ENCODE results near the gene ARID4B. TPM values are rescaled to one million over a fixed set of nuclear protein-coding genes. Genes with fewer than 3 reads are reported as not detected.
A peak's percentile ranks its signal among the peaks of the same experiment; 100 is the strongest.
"Not testable (repeated sequence)": the region's sequence is repeated elsewhere in the genome, so short reads cannot be mapped to it uniquely, and the experiment has no call there.

The ARID4B gene
- total RNA-seq, 1 experiment from 2014 or later, result 10.8 TPM

DNA sequence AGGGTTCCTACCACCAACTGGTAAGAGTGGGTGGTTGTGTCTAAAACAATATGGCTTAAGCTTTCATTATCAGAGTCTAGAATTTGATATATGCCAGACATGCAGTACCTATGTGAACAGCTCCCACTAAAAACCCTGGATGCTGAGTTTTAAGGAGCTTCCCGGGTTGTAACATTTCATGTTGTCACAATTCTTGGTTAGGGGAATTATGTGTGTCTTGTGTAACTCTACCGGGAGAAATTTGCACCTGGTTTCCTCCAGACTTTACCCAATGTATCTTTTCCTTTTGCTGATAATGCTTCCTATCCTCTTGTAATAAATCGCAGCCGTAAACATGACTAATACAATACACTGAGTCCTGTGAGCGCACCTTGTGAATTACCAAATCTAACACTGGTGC, 48.3 kb downstream of the ARID4B start:
- in situ Hi-C loops (cut with HindIII; ENCODE audit: low pct_unique_long_range_greater_than_20kb, low sequenced_read_pairs), result no loop called here

DNA sequence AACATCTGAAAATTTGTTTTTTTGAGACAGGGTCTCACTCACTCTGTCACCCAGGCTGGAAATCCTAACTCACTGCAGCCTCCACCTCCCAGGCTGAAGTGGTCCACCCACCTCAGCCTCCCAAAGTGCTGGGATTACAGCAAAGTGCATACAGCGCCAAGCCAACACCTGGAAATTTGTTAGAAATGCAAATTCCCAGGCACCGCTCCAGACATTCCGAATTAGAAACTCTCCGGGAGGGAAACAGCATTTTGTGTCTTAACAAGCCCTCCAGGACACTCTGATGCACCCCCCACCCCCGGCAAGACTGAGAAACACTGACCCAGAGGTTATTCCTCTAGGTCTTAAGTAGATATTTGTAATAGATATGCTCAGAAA, 49.1 kb downstream of the ARID4B start:
- no peak for DNase-seq (ENCODE audit: low read depth)
- in situ Hi-C loops (cut with HindIII; ENCODE audit: low pct_unique_long_range_greater_than_20kb, low sequenced_read_pairs), result no loop called here

More for the DNA sequence above, 48.3 kb downstream of the ARID4B start:
- DNase-seq (ENCODE audit: low read depth), result no peak

DNA sequence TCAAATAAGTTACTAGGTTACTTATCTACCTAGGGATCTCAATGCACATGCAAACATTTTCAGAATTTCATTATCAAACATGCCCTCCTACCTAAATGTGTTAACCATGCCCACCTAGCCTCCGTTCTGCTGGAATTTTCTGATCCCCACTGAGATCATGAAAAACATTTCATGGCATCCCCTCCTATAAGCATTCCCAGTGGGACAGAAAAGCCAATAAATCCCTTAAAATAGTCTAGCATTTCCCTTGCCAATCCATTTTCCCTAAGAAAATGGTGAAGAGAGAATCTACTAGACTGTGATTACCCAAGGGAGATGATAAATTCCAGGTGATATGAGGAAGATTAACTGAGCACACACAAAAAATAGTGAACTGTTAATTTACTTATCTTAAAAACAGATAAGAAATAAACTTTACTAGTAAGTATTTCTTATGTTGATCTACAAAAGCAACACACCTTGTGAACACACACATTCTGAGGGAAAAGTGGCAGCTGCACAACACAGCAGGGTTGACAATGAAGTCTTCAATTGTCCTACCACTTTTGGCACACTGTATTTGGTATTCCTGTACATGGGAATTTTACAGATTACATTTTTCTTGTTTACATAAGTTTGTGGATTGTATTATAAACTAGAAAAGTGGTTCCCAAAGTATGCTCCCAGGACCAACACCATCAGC, 49.6 kb downstream of the ARID4B start:
- no peak for DNase-seq (ENCODE audit: low read depth)
- in situ Hi-C loops (cut with HindIII; ENCODE audit: low pct_unique_long_range_greater_than_20kb, low sequenced_read_pairs), result no loop called here

DNA sequence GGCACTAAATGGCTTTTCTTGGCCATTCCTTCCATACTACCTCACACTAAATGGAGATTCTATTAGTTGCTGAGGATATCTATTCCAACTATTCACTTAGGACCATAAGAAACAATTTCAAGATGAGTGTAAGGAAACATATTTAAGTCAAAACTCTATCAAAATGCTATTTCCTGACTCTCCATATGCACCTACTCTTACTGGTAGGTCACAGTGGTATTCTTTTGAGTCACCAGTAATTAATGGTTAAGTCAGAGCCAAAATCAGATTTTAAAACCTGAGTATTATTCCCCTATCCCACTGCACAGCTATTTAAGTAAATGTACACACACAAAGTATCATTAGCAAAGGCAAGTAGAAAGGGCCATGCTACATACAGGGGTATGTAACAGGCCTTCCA, 50.3 kb downstream of the ARID4B start:
- in situ Hi-C loops (cut with HindIII; ENCODE audit: low pct_unique_long_range_greater_than_20kb, low sequenced_read_pairs), result no loop called here
- DNase-seq (ENCODE audit: low read depth), result no peak

DNA sequence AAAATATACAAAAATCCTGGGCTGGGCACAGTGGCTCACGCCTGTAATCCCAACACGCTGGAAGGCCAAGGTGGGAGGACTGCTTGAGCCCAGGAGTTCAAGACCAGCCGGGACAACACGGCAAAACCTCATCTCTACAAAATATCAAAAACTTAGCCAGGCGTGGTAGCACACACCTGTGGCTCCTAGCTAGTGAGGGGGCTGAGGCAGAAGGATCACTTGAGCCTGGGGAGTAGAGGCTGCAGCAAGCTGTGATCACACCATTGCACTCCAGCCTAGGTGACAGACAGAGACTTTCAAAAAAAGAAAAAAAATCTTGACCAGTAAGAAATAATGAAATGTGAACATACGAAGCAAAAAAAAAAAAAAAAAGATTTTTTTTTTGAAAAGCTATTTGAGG, 52.1 kb downstream of the ARID4B start:
- DNase-seq (ENCODE audit: low read depth), result no peak
- in situ Hi-C loops (cut with HindIII; ENCODE audit: low pct_unique_long_range_greater_than_20kb, low sequenced_read_pairs), result no loop called here

DNA sequence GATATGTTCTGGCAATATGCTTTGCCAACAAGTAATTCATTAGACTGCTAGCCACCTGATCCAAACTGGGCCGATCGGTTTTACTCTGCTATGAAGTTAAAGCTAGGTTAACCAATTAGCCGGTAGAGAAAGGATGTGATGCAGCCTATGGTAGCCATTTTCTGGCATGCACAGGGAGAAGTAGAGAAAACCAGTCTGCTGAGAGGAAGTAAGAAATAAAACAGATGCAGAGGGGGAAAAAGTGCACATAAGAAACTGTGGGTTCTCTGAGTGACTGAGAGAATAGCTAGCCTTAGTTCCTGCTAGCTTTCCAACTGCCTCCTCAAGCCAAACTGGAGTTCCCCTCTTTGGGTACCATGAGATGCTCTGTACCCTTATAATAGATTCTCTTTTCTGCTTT, 52.8 kb downstream of the ARID4B start:
- no peak for DNase-seq (ENCODE audit: low read depth)
- in situ Hi-C loops (cut with HindIII; ENCODE audit: low pct_unique_long_range_greater_than_20kb, low sequenced_read_pairs), result no loop called here

DNA sequence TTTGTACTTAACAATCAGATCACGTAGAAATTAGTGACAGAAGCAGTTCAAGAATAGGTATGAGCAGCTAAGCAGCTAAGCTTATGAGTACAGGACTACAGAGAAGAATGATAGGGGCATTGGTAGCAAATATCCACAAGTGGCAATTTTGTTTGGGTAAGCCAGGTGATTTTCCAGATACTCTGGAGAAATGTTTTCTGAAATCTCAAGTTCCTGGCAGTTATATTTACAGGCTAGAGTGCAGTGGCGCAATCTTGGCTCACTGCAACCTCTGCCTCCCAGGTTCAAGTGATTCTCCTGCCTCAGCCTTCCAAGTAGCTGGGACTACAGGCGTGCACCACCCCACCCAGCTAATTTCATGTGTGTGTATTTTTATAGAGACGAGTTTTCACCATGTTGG, 55.1 kb downstream of the ARID4B start:
- DNase-seq (ENCODE audit: low read depth), result no peak

DNA sequence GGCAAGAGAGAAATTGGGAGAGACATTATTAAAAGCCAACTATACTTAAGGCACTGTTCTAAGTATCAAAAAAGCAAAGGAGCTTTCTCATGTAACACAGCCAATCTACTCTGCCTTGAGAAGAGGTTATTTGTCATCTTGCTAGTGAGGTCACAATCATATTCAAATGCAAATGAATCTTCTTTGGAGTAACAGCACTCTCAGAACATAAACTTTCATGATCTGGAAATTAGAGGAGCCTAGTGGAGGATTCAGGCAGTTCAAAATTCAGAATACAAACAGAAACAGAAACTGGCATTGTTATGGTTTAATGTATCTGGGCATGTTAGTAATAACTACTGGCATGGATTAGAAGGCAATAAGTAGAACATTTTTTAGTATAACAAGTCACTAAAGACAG, 57.4 kb downstream of the ARID4B start:
- DNase-seq (ENCODE audit: low read depth), result peak; percentile 16
- in situ Hi-C loops (cut with HindIII; ENCODE audit: low pct_unique_long_range_greater_than_20kb, low sequenced_read_pairs), result no loop called here

More for the DNA sequence above, 55.1 kb downstream of the ARID4B start:
- in situ Hi-C loops (cut with HindIII; ENCODE audit: low pct_unique_long_range_greater_than_20kb, low sequenced_read_pairs), result no loop called here

DNA sequence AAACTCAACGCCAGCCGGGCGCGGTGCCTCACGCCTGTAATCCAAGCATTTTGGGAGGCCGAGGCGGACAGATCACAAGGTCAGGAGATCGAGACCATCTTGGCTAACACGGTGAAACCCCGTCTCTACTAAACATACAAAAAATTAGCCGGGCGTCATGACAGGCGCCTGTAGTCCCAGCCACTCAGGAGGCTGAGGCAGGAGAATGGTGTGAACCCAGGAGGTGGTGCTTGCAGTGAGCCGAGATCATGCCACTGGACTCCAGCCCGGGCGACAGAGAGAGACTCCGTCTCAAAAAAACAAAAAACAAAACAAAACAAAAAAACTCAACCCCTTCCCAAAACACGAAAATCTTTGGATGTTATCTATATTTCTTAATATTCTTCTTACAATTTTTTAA, 58.0 kb downstream of the ARID4B start:
- in situ Hi-C loops (cut with HindIII; ENCODE audit: low pct_unique_long_range_greater_than_20kb, low sequenced_read_pairs); DNase-seq (ENCODE audit: low read depth): not testable (repeated sequence)

DNA sequence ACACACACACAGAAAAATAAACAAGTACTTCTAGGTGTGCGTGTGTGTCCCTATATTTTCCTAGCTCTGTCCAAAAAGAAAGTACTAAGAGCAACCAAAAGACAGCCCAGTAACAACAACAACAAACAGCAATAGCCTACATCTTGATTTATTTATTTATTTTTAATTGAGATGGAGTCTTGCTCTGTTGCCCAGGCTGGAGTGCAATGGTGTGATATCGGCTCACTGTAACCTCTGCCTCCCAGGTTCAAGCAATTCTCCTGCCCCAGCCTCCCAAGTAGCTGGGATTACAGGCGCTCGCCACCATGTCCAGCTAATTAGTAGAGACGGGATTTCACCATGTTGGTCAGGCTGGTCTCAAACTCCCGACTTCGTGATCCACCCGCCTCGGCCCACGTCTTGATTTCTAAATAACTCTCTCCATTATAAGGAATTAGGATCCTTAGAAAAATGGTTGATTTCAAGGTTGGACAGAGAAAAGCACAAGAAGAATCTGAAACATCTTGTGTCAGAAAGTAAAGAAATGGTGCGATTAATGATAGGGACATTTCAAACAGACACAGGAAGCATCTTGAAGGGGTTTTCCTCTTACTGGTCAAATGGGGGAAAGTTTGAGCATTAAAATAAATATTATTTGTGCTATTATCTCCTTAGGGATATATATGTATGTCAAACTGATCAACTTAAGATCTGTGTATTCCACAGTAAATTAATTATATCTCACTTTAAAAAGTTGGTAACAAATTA, 59.4 kb downstream of the ARID4B start:
- no peak for DNase-seq (ENCODE audit: low read depth)
- in situ Hi-C loops (cut with HindIII; ENCODE audit: low pct_unique_long_range_greater_than_20kb, low sequenced_read_pairs), result no loop called here

DNA sequence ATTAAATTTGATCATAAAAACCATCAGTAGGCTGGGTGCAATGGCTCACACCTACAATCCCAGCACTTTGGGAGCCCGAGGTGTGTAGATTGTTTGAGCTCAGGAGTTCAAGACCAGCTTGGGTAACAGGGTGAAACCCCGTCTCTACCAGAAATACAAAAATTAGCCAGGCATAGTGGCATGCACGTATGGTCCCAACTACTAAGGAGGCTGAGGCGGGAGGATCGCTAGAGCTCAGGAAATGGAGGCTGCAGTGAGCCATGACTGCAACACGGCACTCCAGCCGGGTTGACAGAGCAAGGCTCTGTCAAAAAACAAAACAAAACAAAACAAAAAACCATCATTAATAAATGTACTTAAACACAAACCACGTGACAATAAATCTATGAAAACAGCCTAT, 61.0 kb downstream of the ARID4B start:
- in situ Hi-C loops (cut with HindIII; ENCODE audit: low pct_unique_long_range_greater_than_20kb, low sequenced_read_pairs), result no loop called here
- no peak for DNase-seq (ENCODE audit: low read depth)

DNA sequence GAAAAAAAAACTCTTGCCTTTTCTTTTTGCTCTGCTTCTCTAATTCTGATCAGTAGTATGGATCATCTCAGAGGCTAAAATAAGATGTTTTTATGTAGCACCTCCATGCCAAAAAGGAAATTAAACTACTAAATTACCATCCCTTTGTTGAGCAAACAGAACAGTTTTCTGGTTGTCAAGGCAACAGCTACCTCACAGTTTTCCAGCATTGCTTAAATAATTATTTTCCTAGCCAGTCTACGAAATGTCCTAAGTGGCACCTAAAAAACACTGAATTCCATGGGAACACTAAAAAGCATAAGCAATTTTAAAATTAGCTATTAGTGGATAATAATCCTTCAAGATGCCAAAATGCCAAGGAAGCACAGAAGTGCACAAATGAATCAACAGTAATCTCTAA, 61.7 kb downstream of the ARID4B start:
- in situ Hi-C loops (cut with HindIII; ENCODE audit: low pct_unique_long_range_greater_than_20kb, low sequenced_read_pairs), result no loop called here
- no peak for DNase-seq (ENCODE audit: low read depth)

DNA sequence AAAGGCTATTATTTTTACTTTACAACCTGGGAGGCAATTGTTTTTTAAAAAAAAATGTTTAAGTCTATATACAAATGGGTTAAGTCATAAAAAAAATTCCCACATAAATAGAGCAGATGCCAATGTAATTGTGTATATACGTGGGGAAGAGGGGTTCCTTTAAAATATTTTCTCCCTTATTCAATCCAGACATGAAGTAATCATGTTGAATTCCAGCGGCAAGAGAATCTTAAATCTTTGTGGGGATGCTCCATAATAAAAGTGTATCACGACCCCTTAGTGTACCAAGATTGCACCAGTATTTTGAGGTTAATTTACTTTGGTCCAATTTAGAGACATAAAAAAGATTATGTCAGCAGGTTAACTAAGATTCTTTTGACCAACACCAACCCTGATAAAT, 62.1 kb downstream of the ARID4B start:
- in situ Hi-C loops (cut with HindIII; ENCODE audit: low pct_unique_long_range_greater_than_20kb, low sequenced_read_pairs), result no loop called here
- no peak for DNase-seq (ENCODE audit: low read depth)

DNA sequence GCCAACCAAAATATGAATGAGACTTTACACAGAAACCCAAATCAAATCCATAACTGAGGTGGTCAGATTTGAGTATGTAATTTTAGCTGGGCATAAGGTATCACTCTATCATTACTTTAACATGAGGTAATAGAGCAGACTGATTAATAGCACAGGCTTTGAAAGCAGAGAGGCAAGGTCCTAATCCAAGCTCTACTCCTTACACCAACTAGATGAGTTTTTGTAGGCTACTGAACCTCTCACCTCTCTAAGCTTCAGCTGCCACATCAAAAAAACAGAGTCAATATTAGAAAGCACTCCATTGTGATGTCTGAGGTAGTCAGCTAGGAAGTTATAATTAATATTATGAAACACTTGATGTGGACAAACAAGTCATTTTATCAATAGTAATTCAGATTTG, 63.7 kb downstream of the ARID4B start:
- DNase-seq (ENCODE audit: low read depth), result no peak
- in situ Hi-C loops (cut with HindIII; ENCODE audit: low pct_unique_long_range_greater_than_20kb, low sequenced_read_pairs), result no loop called here

DNA sequence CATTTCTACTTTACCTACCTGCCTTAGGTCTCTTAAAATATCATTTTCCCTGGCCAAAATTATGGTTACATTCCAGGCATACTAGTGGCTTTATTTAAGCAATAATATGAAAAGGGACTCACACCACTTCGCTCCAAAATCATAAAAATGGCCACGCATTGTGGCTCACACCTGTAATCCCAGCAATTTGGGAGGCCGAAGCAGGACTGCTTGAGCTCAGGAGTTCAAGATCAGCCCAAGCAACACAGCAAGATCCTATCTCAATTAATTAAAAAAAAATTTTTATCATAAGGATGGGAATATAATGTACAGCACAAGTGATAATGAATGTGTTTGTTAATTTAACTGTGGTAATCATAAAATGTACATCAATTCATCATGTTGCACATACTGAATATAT, 65.4 kb downstream of the ARID4B start:
- in situ Hi-C loops (cut with HindIII; ENCODE audit: low pct_unique_long_range_greater_than_20kb, low sequenced_read_pairs), result no loop called here
- no peak for DNase-seq (ENCODE audit: low read depth)

DNA sequence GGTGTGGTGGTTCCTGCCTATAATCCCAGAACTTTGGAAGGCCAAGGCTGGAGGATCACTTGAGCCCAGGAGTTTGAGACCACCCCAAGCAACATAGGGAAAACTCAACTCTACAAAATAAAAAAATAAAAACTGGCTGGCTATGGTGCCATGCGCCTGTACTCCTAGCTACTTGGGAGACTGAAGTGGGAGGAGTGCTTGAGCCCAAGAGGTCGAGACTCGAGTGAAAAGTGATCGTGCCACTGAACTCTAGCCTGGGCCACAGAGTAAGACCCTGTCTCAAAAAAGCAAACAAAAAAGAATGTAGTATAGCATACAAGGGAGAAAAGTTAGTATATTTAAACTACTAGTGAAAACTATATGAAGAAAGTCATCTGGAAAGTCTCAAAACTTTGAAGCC, 66.7 kb downstream of the ARID4B start:
- no peak for DNase-seq (ENCODE audit: low read depth)
- in situ Hi-C loops (cut with HindIII; ENCODE audit: low pct_unique_long_range_greater_than_20kb, low sequenced_read_pairs), result no loop called here

DNA sequence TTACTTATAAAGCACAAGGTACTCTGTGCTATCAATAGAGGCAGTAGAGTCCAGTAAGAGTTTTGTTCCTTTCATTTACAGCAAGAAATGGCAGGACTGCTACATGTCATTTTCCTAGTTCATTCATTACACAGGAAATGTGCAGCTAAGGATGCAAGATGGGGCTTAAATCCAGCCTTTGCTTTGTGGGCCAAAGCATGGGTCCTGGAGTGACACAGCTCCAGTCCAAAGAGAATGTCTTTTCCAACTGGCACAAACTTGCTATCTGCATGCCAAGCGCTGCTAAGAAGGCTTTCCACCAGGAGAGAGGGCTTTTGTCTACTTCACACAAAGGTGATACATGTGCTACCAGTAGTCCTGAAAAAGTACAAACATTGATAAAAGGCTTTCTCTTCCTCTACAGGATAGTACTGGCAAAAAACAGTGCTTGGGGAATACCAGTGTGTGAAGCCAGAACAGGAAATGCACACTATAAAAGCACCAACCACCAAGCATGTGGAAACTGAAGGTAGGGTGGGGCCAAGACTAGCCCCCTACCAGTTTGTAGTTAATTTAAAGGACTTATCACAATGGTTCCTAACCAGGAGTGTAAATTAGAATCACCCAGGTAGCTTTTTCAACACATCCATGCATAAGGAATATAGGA, 68.7 kb downstream of the ARID4B start:
- in situ Hi-C loops (cut with HindIII; ENCODE audit: low pct_unique_long_range_greater_than_20kb, low sequenced_read_pairs), result no loop called here
- DNase-seq (ENCODE audit: low read depth), result no peak

DNA sequence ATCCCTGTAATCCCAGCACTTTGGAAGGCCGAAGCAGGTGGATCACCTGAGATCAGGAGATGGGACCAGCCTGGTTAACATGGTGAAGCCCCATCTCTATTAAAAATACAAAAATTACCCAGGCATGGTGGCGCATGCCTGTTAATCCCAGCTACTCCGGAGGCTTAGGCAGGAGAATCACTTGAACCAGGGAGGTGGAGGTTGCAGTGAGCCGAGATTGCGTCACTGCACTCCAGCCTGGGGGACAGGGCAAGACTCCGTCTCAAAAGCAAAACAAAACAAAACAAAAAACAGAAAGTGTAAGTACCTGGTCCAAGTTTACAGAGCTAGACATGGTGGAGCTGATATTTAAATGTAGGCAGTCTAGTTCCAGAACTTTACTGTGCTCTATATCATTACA, 69.9 kb downstream of the ARID4B start:
- DNase-seq (ENCODE audit: low read depth); in situ Hi-C loops (cut with HindIII; ENCODE audit: low pct_unique_long_range_greater_than_20kb, low sequenced_read_pairs): not testable (repeated sequence)

DNA sequence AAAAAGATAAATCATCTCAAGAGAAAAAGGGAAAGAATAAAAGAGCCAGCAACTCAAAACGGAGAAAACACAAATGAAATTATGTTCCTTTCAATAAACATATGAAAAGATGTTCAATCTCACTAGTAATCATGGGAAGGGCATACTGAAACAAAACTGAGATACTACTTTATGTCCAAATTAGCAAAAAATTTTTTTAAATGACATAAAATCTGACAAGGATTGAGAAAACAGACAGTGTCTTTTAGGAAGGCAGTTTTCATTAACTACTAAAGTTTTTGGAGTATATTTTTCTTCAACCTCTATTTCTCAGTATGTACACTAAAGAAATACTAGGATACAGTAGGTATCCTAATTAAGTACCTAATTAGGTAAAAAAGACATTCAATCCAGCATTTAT, 73.3 kb downstream of the ARID4B start:
- in situ Hi-C loops (cut with HindIII; ENCODE audit: low pct_unique_long_range_greater_than_20kb, low sequenced_read_pairs), result no loop called here
- no peak for DNase-seq (ENCODE audit: low read depth)
